ENCODE results near the gene LRRC41. TPM values are rescaled to one million over a fixed set of nuclear protein-coding genes. Genes with fewer than 3 reads are reported as not detected.

Gene LRRC41
- polyA plus RNA-seq, 3 donors = 22.9 to 50.9 (median 47.4) TPM

DNA sequence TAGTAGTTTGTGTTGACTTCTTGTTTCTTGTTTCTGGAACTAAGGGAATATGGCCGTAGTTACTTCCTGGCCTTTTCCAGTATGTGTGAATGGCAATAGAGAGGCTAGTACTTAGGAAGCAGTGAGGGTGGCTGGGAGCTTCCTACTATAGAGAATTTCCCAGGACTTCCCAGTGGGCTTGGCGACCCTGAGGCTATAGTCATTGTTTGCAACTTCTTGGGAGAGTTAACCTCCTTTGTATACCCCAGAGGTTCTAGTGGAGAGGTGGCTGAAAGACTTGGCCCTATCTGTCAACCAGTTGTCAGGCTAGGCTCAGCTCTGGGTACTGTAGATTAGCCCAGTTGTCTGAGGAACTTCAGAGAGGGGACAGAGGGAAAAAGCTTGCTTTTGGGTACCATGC is 40.3 kb downstream of the LRRC41 start:
- DNase-seq = no peak
- no peak overlapping the region for H2AFZ ChIP-seq (ENCODE audit: insufficient read depth, low read depth, low read length, poor library complexity, severe bottlenecking)
- peaks cover 35% of the 10 kb centered on the region for H3K4me1 Mint-ChIP-seq
- no peaks in the 10 kb centered on the region for H3K27me3 ChIP-seq (ENCODE audit: control insufficient read depth in 2 of 2, insufficient read depth in 2 of 2, low read length in 2 of 2)
- H3K36me3 Mint-ChIP-seq = peaks cover 42 to 73% of the 10 kb centered on the region in 2 donors
- H3K4me2 ChIP-seq (replicated peaks; ENCODE audit: extremely low read depth, low read length, poor library complexity, severe bottlenecking) = no peak overlapping the region
- H3K27me3 Mint-ChIP-seq (ENCODE audit: low read depth in 3 of 3) = no peaks in the 10 kb centered on the region
- H3K36me3 ChIP-seq (replicated peaks in 1 of 2; ENCODE audit: control insufficient read depth in 1 of 2, insufficient read depth in 2 of 2, low read length in 2 of 2) = peaks cover 21 to 57% of the 10 kb centered on the region in 2 donors
- TF ChIP-seq, protein P1, sequence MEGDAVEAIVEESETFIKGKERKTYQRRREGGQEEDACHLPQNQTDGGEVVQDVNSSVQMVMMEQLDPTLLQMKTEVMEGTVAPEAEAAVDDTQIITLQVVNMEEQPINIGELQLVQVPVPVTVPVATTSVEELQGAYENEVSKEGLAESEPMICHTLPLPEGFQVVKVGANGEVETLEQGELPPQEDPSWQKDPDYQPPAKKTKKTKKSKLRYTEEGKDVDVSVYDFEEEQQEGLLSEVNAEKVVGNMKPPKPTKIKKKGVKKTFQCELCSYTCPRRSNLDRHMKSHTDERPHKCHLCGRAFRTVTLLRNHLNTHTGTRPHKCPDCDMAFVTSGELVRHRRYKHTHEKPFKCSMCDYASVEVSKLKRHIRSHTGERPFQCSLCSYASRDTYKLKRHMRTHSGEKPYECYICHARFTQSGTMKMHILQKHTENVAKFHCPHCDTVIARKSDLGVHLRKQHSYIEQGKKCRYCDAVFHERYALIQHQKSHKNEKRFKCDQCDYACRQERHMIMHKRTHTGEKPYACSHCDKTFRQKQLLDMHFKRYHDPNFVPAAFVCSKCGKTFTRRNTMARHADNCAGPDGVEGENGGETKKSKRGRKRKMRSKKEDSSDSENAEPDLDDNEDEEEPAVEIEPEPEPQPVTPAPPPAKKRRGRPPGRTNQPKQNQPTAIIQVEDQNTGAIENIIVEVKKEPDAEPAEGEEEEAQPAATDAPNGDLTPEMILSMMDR (IDR thresholded peaks at IDR 0.05) = no peak
- H3K27ac Mint-ChIP-seq = peak overlapping the region in 3 of 7 donors; percentile 3 to 25 (median 18)
- no peak overlapping the region for H3K9ac ChIP-seq (ENCODE audit: insufficient read depth, low read length, poor library complexity, severe bottlenecking)
- H3K4me1 ChIP-seq (ENCODE audit: control insufficient read depth in 1 of 2, insufficient read depth in 2 of 2, low read length in 2 of 2) = peaks cover 24 to 25% of the 10 kb centered on the region in 2 donors
- peak overlapping the region in 1 of 2 donors; percentile 79 for H3K27ac ChIP-seq (ENCODE audit: low read depth in 1 of 2, low read length in 2 of 2)
- WGBS (ENCODE audit: insufficient coverage) = no CpG with 5 or more reads among the region's 2 CpGs
- no peaks in the 10 kb centered on the region for H3K9me3 ChIP-seq (replicated peaks in 1 of 2; ENCODE audit: control insufficient read depth in 1 of 2, insufficient read depth in 1 of 2, low read length in 2 of 2)
- H3K79me2 ChIP-seq (ENCODE audit: insufficient read depth, low read length) = no peaks in the 10 kb centered on the region
- no peaks in the 10 kb centered on the region for H4K20me1 ChIP-seq (ENCODE audit: insufficient read depth, low read length)
- H3K9me3 Mint-ChIP-seq = peaks cover 2 to 11% (median 6%) of the 10 kb centered on the region in 7 donors
- intact Hi-C loops (cut with micrococcal nuclease) = no loop called here
- no peak overlapping the region for H3K4me3 Mint-ChIP-seq
- no peak overlapping the region for H3K4me3 ChIP-seq (replicated peaks in 1 of 3; ENCODE audit: low read depth in 2 of 3, low read length in 3 of 3)

DNA sequence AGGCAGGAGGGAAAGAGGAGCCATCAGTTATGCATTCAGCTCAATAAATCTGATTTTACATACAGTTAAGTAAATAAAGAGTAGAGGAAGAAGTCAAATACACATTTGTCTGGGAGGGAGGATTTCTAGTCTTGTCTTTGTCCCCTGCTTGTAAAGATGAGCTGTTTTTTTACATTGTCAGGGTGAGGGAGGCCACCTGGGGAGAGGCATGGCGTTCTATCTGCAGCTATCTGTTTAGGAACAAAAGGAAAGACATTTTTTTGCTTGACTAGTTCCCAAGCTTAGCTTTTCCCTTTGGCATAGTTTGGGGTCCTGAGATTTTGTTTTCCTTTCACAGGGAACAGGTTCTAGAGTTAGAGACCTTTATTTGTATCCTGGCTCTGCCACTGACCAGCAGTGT is 40.9 kb downstream of the LRRC41 start:
- Histone ChIP-seq H2AFZ (ENCODE audit: insufficient read depth, low read depth, low read length, poor library complexity, severe bottlenecking) (no peak overlapping the region), H3K9me3 (replicated peaks in 1 of 2; ENCODE audit: control insufficient read depth in 1 of 2, insufficient read depth in 1 of 2, low read length in 2 of 2) (no peaks in the 10 kb centered on the region), H3K9ac (ENCODE audit: insufficient read depth, low read length, poor library complexity, severe bottlenecking) (no peak overlapping the region), H3K4me2 (replicated peaks; ENCODE audit: extremely low read depth, low read length, poor library complexity, severe bottlenecking) (no peak overlapping the region), H3K4me1 (ENCODE audit: control insufficient read depth in 1 of 2, insufficient read depth in 2 of 2, low read length in 2 of 2) (peaks cover 24 to 25% of the 10 kb centered on the region in 2 donors), H3K27ac (ENCODE audit: low read depth in 1 of 2, low read length in 2 of 2) (peak overlapping the region in 1 of 2 donors; percentile 79), H3K4me3 (replicated peaks in 1 of 3; ENCODE audit: low read depth in 2 of 3, low read length in 3 of 3) (no peak overlapping the region), H3K79me2 (ENCODE audit: insufficient read depth, low read length) (no peaks in the 10 kb centered on the region), H4K20me1 (ENCODE audit: insufficient read depth, low read length) (no peaks in the 10 kb centered on the region), H3K27me3 (ENCODE audit: control insufficient read depth in 2 of 2, insufficient read depth in 2 of 2, low read length in 2 of 2) (no peaks in the 10 kb centered on the region), H3K36me3 (replicated peaks in 1 of 2; ENCODE audit: control insufficient read depth in 1 of 2, insufficient read depth in 2 of 2, low read length in 2 of 2) (peaks cover 21 to 53% of the 10 kb centered on the region in 2 donors)
- peaks cover 2 to 11% (median 6%) of the 10 kb centered on the region in 7 donors for H3K9me3 Mint-ChIP-seq
- H3K27ac Mint-ChIP-seq = peak overlapping the region in 2 of 7 donors; percentile 3 to 26
- H3K4me3 Mint-ChIP-seq = no peak overlapping the region
- 100% methylated on average over 1 of the region's 1 CpG for WGBS (ENCODE audit: insufficient coverage)
- H3K27me3 Mint-ChIP-seq (ENCODE audit: low read depth in 3 of 3) = no peaks in the 10 kb centered on the region
- DNase-seq = no peak
- TF ChIP-seq, protein P1 (IDR thresholded peaks at IDR 0.05) = no peak
- intact Hi-C loops (cut with micrococcal nuclease) = no loop called here
- H3K36me3 Mint-ChIP-seq = peaks cover 44 to 69% of the 10 kb centered on the region in 2 donors
- peaks cover 35% of the 10 kb centered on the region for H3K4me1 Mint-ChIP-seq
